Psoas muscle (tissue), 8 donors: ENCODE results near the gene SEC22A. TPM values are rescaled to one million over a fixed set of nuclear protein-coding genes. Genes with fewer than 3 reads are reported as not detected.

Experiments
- ATAC-seq, 4 donors: fragments of 200-7000 bp; cut with Tn5 transposase; one replicate each; pipeline ENCODE4 v1.9.1; 2020; ENCODE audit warnings: moderate library complexity in 3 of 4, mild to moderate bottlenecking in 2 of 4
- DNase-seq, 2 donors: peaks; one replicate each; pipeline ENCODE4 v3.0.0-alpha.2; 2020
- H3K27ac ChIP-seq: fragments of 200-600 bp; one replicate; pipeline ENCODE4 v1.8.0; 2022
- H3K27me3 ChIP-seq, 3 donors: fragments of 200-600 bp in 1 of 3; one replicate each; pipeline versions ENCODE4 v1.6.1 to v1.8.0; 2013 to 2022; ENCODE audit warnings: low read length in 2 of 3, mild to moderate bottlenecking in 2 of 3, moderate library complexity in 1 of 3; ENCODE audit not compliant: insufficient read depth in 3 of 3
- H3K36me3 ChIP-seq, 2 donors: fragments of 200-600 bp in 1 of 2; one replicate each; pipeline versions ENCODE4 v1.6.1 to v1.8.0; 2013 to 2022; ENCODE audit warnings: low read depth in 1 of 2, mild to moderate bottlenecking in 1 of 2, moderate library complexity in 1 of 2; ENCODE audit not compliant: insufficient read depth in 1 of 2
- H3K4me1 ChIP-seq: fragments of 200-600 bp; one replicate; pipeline ENCODE4 v1.8.0; 2022
- H3K4me3 ChIP-seq: fragments of 200-600 bp; one replicate; pipeline ENCODE4 v1.8.0; 2022; ENCODE audit warnings: mild to moderate bottlenecking
- H3K9me3 ChIP-seq: fragments of 200-600 bp; one replicate; pipeline ENCODE4 v1.8.0; 2022
- WGBS, 3 donors: extraction: QIAGEN DNeasy Blood & Tissue Kit; methylation state at CpG; one replicate each; pipeline versions ENCODE4 v1.1.6 to v1.1.7; 2013; 5-methylcytosine and 5-hydroxymethylcytosine counted together
- intact Hi-C, 2 donors: fragments of 100-400 bp; cut with DNase I; formaldehyde crosslinking; loops; one replicate each; pipeline versions ENCODE4 v1.11.0 to v1.14.2; 2022
- polyA plus RNA-seq, 3 donors: library from polyadenylated mRNA; stranded (reverse); fragments of 200-250 nt; gene quantifications; one replicate each; pipeline ENCODE4 v1.2.3, GENCODE V29; 2013
- total RNA-seq, 4 donors: library from RNA; stranded (reverse); fragmentation: NEBNext Ultra II Directional in 2 of 4; extraction: Animal tissue kit (Norgen Biotek cat#: 25700) in 2 of 4; gene quantifications; one replicate each; pipeline versions ENCODE4 v1.2.1 to v1.2.4, GENCODE V29; 2021 to 2023
- TF ChIP-seq, protein P1 (sequence below): fragments of 200-600 bp; IDR thresholded peaks from one replicate; pipeline ENCODE4 v1.8.0; 2022; ENCODE audit warnings: antibody characterized with exemption
- donor health status: healthy with polysubstance abuse.
- donor health status: DM: no; HTN: no; CAD: no; lungs with moderate emphysema.
- donor health status: Bipolar disorder and iron deficiency.
- donor health status: healthy.
- donor health status: DM: yes; HTN: yes; CAD: no.
- donor health status: DM: no; HTN: no; CAD: no.
- donor health status: DM: no; HTN: no; CAD: no.
- donor health status: DM: yes; HTN: yes; CAD: no.

The SEC22A gene
- total and polyA plus RNA-seq, 7 donors = 5.1 to 7.4 (median 5.9) TPM

DNA sequence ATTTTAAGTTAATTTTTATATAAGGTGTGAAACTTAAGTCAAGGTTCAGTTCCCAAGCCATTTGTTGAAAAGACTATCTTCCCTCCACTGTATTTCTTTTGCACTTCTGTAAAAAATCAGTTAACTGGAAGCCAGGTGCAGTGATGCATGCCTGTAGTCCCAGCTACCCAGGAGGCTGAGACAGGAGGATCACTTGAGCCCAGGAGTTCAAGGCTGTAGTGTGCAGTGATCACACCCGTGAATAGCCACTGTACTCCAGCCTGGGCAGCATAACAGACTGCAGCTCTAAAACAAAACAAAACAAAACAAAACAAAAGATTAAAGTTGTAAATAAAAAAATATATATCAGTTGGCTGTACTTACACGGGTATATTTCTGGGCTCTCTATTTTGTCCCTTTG, 33.1 kb upstream of the SEC22A start:
- no peak overlapping the region for H3K4me3 ChIP-seq
- no peaks in the 10 kb centered on the region for H3K4me1 ChIP-seq
- ATAC-seq = no peak
- intact Hi-C loops = no loop called here
- TF ChIP-seq, protein P1, sequence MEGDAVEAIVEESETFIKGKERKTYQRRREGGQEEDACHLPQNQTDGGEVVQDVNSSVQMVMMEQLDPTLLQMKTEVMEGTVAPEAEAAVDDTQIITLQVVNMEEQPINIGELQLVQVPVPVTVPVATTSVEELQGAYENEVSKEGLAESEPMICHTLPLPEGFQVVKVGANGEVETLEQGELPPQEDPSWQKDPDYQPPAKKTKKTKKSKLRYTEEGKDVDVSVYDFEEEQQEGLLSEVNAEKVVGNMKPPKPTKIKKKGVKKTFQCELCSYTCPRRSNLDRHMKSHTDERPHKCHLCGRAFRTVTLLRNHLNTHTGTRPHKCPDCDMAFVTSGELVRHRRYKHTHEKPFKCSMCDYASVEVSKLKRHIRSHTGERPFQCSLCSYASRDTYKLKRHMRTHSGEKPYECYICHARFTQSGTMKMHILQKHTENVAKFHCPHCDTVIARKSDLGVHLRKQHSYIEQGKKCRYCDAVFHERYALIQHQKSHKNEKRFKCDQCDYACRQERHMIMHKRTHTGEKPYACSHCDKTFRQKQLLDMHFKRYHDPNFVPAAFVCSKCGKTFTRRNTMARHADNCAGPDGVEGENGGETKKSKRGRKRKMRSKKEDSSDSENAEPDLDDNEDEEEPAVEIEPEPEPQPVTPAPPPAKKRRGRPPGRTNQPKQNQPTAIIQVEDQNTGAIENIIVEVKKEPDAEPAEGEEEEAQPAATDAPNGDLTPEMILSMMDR = no peak
- no peaks in the 10 kb centered on the region for H3K27me3 ChIP-seq
- no peak for DNase-seq
- peaks cover 3% of the 10 kb centered on the region for H3K9me3 ChIP-seq
- 86 to 91% (median 87%) methylated on average over 2 of the region's 2 CpGs for WGBS, 3 donors
- H3K36me3 ChIP-seq = peaks cover 0 to 13% of the 10 kb centered on the region in 2 donors
- no peak overlapping the region for H3K27ac ChIP-seq

DNA sequence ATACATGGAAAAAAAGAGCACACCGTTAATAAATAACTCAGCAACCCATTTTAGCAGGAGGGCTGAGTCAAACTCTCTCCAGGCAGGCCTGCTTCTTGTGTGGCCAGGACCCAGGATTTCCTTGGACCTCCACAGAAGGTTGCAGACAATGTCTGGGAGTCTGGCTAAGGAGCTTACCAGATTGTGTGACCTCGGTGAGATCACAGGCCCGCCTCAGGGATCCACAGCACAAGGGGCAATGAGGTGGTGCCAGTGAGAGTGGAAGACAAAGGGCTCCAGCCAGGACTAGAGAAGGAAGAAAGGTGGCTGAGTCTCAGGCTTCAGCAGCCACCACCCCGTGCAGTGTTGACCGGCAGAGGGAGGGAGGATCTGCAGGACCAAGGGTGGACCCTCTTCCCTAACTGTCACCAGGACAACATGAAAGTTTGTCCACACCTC, 32.2 kb upstream of the SEC22A start:
- no peak for DNase-seq
- no peaks in the 10 kb centered on the region for H3K4me1 ChIP-seq
- no peak overlapping the region for H3K4me3 ChIP-seq
- H3K27ac ChIP-seq = no peak overlapping the region
- WGBS, 3 donors = 62 to 71% (median 69%) methylated on average over 5 of the region's 5 CpGs
- ATAC-seq = no peak
- TF ChIP-seq, protein P1 = no peak
- intact Hi-C loops = no loop called here
- H3K9me3 ChIP-seq = peaks cover 3% of the 10 kb centered on the region
- peaks cover 0 to 9% of the 10 kb centered on the region in 2 donors for H3K36me3 ChIP-seq
- no peaks in the 10 kb centered on the region for H3K27me3 ChIP-seq

DNA sequence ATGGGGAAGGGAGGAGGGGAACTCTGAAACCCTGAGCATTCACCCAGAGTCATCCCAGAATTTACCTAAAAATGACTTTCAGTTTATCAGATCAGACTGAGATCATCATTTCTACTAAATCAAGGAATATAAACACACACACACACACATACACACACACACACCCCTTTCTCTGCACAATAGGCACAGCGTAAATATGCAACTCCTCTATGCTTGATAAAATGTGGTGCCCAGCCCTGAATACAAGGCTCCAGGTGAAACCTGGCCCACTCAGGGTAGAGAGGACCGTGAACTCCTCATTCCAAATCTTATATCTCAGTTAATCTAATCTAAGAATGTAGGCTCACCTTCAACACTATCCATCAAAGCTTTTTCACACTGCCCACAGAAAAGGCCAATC, 31.8 kb upstream of the SEC22A start:
- H3K4me3 ChIP-seq = no peak overlapping the region
- 47 to 78% (median 50%) methylated on average over 2 of the region's 2 CpGs for WGBS, 3 donors
- no peaks in the 10 kb centered on the region for H3K27me3 ChIP-seq
- peaks cover 3% of the 10 kb centered on the region for H3K9me3 ChIP-seq
- no peaks in the 10 kb centered on the region for H3K4me1 ChIP-seq
- no peak overlapping the region for H3K27ac ChIP-seq
- H3K36me3 ChIP-seq = peaks cover 0 to 5% of the 10 kb centered on the region in 2 donors
- DNase-seq (no peak), ATAC-seq (no peak)
- TF ChIP-seq, protein P1 = no peak
- intact Hi-C loops = no loop called here

DNA sequence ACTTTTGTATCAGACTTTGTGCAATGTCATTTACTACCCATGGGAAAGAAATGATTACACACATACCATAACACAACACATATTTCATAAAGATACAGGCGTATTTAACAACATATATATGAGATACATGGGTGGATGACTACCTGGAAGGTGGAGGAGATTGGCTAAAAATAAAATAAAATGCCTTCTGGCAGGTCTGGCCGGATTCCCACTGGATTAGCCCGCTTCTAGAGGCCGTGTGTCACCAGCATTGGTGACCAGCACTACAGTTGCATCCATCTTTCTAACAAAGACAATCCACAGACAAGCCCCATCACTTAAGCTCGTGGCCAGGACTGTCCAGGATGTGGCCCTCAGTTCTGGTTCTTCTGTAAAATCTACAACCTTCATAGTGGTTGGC, 21.0 kb upstream of the SEC22A start:
- H3K4me1 ChIP-seq = no peaks in the 10 kb centered on the region
- DNase-seq = no peak
- no peaks in the 10 kb centered on the region for H3K36me3 ChIP-seq
- TF ChIP-seq, protein P1 = no peak
- intact Hi-C loops = no loop called here
- no peak for ATAC-seq
- H3K4me3 ChIP-seq = no peak overlapping the region
- WGBS, 3 donors = 83 to 90% (median 84%) methylated on average over 5 of the region's 5 CpGs
- no peaks in the 10 kb centered on the region for H3K9me3 ChIP-seq
- H3K27ac ChIP-seq = no peak overlapping the region
- H3K27me3 ChIP-seq = no peaks in the 10 kb centered on the region

DNA sequence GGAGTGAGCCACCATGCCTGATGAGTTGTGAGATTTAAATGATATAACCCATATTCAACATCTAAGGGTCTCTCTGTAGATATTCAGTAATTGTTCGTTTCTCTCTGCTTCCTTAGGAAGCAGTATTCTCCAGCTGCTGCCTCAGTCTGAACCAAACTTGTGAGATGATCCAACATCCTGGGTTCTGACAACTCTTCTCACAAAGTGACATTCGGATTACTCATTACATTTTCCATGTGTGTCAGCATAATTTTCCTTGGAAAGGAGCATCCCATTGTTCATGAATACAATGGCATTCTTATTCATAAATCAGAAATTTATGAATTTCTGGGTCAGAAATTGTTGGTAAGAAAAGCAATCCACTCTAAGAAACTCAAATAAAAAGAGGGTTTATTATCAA, 15.0 kb upstream of the SEC22A start:
- H3K4me3 ChIP-seq = no peak overlapping the region
- no peaks in the 10 kb centered on the region for H3K27me3 ChIP-seq
- no peak overlapping the region for H3K27ac ChIP-seq
- H3K36me3 ChIP-seq = no peaks in the 10 kb centered on the region
- TF ChIP-seq, protein P1 = no peak
- no peak for ATAC-seq
- intact Hi-C loops = no loop called here
- DNase-seq = no peak
- WGBS, 3 donors = 50 to 68% (median 57%) methylated on average over 2 of the region's 2 CpGs
- H3K4me1 ChIP-seq = no peaks in the 10 kb centered on the region
- H3K9me3 ChIP-seq = no peaks in the 10 kb centered on the region
